K562 (cell line): ENCODE data around the gene SMAD3.
A peak's percentile ranks its signal among the peaks of the same experiment; 100 is the strongest.

ENCODE experiments used
- BMI1 ChIP-seq: fragments of 150-350 bp; IDR thresholded peaks from 2 replicates; pipeline ENCODE4 v1.6.1; 2014; ENCODE audit warnings: low read length
- CBX5 ChIP-seq: IDR thresholded peaks from 2 replicates; pipeline ENCODE4 v1.6.1; 2014; ENCODE audit warnings: low read depth, borderline replicate concordance
- EZH2 ChIP-seq: IDR thresholded peaks from 2 replicates; pipeline ENCODE4 v1.6.1; 2012; ENCODE audit warnings: low read depth, mild to moderate bottlenecking, inconsistent platforms, low read length, borderline replicate concordance
- KLF16 ChIP-seq: IDR thresholded peaks from 2 replicates; pipeline ENCODE4 v1.6.1; 2016; ENCODE audit warnings: antibody characterized with exemption
- NR0B1 ChIP-seq: fragments of 450-650 bp; IDR thresholded peaks from one replicate; pipeline ENCODE4 v1.6.1; 2018; ENCODE audit warnings: mild to moderate bottlenecking, moderate library complexity; ENCODE audit not compliant: partially characterized antibody
- POLR2A ChIP-seq: fragments of 450-650 bp; conservative IDR thresholded peaks from 2 replicates; pipeline ENCODE4 v1.6.1; 2016
- ZBTB49 ChIP-seq: sonication (generic); formaldehyde crosslinking; IDR thresholded peaks from 2 replicates; pipeline ENCODE4 v1.8.0; 2022; ENCODE audit warnings: missing genetic modification reagents, mild to moderate bottlenecking, borderline replicate concordance
- TF ChIP-seq, protein P1 (sequence below): sonication (generic); formaldehyde crosslinking; IDR thresholded peaks from 2 replicates; pipeline ENCODE4 v1.8.1; 2023; ENCODE audit warnings: mild to moderate bottlenecking, missing genetic modification reagents

DNA sequence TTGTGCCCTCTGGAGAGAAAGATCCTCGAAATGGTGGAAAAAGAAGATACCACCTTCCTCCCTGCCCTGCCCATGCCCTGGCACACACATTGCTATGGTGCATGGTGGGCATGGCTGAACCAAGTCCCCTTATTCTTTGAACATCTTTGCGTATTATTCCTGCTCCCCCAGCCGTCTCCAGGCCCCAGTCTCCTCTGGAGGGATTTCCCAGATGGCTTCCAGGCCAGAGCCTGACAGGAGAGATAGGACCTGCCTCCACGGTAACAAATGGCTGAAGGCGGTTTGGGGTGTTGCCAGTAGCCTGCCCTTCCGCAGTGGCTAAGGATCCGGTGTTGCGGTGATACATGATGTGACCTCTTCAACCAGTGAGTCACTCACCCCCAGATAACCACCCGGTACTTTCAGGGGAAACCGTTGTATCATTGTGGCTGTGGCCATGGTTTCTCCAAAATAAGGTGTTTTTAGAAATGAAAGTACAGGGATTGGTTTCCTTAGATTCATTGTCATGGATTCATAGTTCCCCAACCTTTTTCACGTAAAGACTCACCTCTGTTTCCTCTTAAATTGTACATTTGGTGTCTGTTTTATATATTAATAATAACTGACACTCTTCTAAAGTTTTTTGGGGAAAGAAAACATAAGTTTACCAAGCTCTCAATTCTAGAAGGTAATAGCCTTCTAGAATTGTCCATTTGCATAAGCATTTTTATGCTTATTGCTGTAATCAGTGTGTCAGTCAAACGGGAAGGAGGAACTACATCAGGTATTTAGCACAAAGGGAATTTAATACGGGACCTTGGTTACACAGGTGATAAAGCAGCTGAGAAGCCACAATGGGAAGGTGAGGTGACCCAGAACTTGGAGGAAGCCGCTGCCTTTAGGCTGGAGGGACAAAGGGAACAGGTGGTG, 25.9 kb downstream of the SMAD3 start:
- TF ChIP-seq KLF16 = peak; percentile 97
- no peak for TF ChIP-seq BMI1
- no peak for TF ChIP-seq NR0B1
- TF ChIP-seq CBX5 = no peak
- TF ChIP-seq, protein P1, sequence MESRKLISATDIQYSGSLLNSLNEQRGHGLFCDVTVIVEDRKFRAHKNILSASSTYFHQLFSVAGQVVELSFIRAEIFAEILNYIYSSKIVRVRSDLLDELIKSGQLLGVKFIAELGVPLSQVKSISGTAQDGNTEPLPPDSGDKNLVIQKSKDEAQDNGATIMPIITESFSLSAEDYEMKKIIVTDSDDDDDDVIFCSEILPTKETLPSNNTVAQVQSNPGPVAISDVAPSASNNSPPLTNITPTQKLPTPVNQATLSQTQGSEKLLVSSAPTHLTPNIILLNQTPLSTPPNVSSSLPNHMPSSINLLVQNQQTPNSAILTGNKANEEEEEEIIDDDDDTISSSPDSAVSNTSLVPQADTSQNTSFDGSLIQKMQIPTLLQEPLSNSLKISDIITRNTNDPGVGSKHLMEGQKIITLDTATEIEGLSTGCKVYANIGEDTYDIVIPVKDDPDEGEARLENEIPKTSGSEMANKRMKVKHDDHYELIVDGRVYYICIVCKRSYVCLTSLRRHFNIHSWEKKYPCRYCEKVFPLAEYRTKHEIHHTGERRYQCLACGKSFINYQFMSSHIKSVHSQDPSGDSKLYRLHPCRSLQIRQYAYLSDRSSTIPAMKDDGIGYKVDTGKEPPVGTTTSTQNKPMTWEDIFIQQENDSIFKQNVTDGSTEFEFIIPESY = peak; percentile 70; the same call in 1 of the 2 replicates
- TF ChIP-seq EZH2 = no peak
- no peak for TF ChIP-seq ZBTB49
- TF ChIP-seq POLR2A = peak; percentile 46; the same call in 1 of the 2 replicates
